Hepatocyte (in vitro differentiated cells): Measurements from ENCODE around the gene G6PC1. TPM values are rescaled to one million over a fixed set of nuclear protein-coding genes. Genes with fewer than 3 reads are reported as not detected.
A peak's percentile ranks its signal among the peaks of the same experiment; 100 is the strongest.
"Not testable (repeated sequence)": the region's sequence is repeated elsewhere in the genome, so short reads cannot be mapped to it uniquely, and the experiment has no call there.

ENCODE experiments used
- DNase-seq: peaks from one replicate; pipeline ENCODE4 v3.0.0-alpha.2; 2016; ENCODE audit warnings: low spot score
- H2AFZ ChIP-seq: fragments of 200-600 bp; sonication (generic); 2 replicates; pipeline ENCODE4 v1.6.0; 2016; ENCODE audit warnings: antibody characterized with exemption, mild to moderate bottlenecking
- H3K27ac ChIP-seq: fragments of 200-600 bp; sonication (generic); 2 replicates; pipeline ENCODE4 v1.5.1; 2016; ENCODE audit warnings: mild to moderate bottlenecking
- H3K27me3 ChIP-seq: fragments of 200-600 bp; sonication (generic); 2 replicates; pipeline ENCODE4 v1.6.1; 2016
- H3K36me3 ChIP-seq: fragments of 200-600 bp; sonication (generic); replicated peaks from 2 replicates; pipeline ENCODE4 v1.5.1; 2016; ENCODE audit warnings: low read depth; ENCODE audit not compliant: insufficient read depth
- H3K4me1 ChIP-seq: fragments of 200-600 bp; sonication (generic); 2 replicates; pipeline ENCODE4 v1.5.1; 2016; ENCODE audit warnings: mild to moderate bottlenecking, moderate library complexity; ENCODE audit not compliant: insufficient read depth
- H3K4me2 ChIP-seq: fragments of 200-600 bp; sonication (generic); 2 replicates; pipeline ENCODE4 v1.6.0; 2016
- H3K4me3 ChIP-seq: fragments of 200-600 bp; sonication (generic); 2 replicates; pipeline ENCODE4 v1.5.1; 2016; ENCODE audit warnings: mild to moderate bottlenecking
- H3K79me2 ChIP-seq: fragments of 200-600 bp; sonication (generic); 2 replicates; pipeline ENCODE4 v1.6.0; 2017; ENCODE audit warnings: mild to moderate bottlenecking
- H3K9me2 ChIP-seq: fragments of 200-600 bp; sonication (generic); replicated peaks from 2 replicates; pipeline ENCODE4 v1.6.0; 2017; ENCODE audit warnings: mild to moderate bottlenecking; ENCODE audit not compliant: insufficient read depth
- H3K9me3 ChIP-seq: fragments of 200-600 bp; sonication (generic); 2 replicates; pipeline ENCODE4 v1.5.1; 2016; ENCODE audit warnings: low read depth, mild to moderate bottlenecking
- H4K20me1 ChIP-seq: fragments of 200-600 bp; sonication (generic); 2 replicates; pipeline ENCODE4 v1.6.0; 2016; ENCODE audit warnings: mild to moderate bottlenecking; ENCODE audit not compliant: insufficient read depth, poor library complexity, severe bottlenecking
- CTCF ChIP-seq: fragments of 200-600 bp; sonication (generic); IDR thresholded peaks from 2 replicates; pipeline ENCODE4 v1.5.1; 2016; ENCODE audit warnings: antibody characterized with exemption, mild to moderate bottlenecking; ENCODE audit not compliant: poor library complexity
- EZH2 ChIP-seq: fragments of 200-600 bp; sonication (generic); IDR thresholded peaks from 2 replicates; pipeline ENCODE4 v1.6.1; 2016; ENCODE audit warnings: antibody characterized with exemption, mild to moderate bottlenecking, borderline replicate concordance
- EZH2phosphoT487 ChIP-seq: fragments of 200-600 bp; sonication (generic); IDR thresholded peaks from one replicate; pipeline ENCODE4 v1.6.1; 2018; ENCODE audit warnings: antibody characterized with exemption, mild to moderate bottlenecking, low read depth, moderate library complexity; ENCODE audit not compliant: unreplicated experiment, severe bottlenecking
- WGBS: methylation state at CpG from one replicate; pipeline ENCODE4 v1.1.6; 2016; ENCODE audit warnings: low lambda C conversion rate; ENCODE audit errors: missing lambda C conversion rate; 5-methylcytosine and 5-hydroxymethylcytosine counted together
- polyA plus RNA-seq: library from polyadenylated mRNA; unstranded; fragments of >200 nt; fragmentation: Nextera tagmentation; extraction: Ambion mirVana; gene quantifications from 2 replicates; pipeline ENCODE4 v1.2.1, GENCODE V29; 2016
- total RNA-seq: library from RNA; depleted of rRNA; stranded (reverse); fragments of >200 nt; gene quantifications from 2 replicates; pipeline ENCODE4 v1.2.3, GENCODE V29; 2014

Gene G6PC1
- total and polyA plus RNA-seq, 2 experiments from 2014 or later, result 18.2 to 24.2 TPM

- Histone ChIP-seq H3K27ac (no peak overlapping the region), H3K4me1 (no peaks in the 10 kb centered on the region), H3K36me3 (no peaks in the 10 kb centered on the region), H2AFZ (no peak overlapping the region), H3K27me3 (no peaks in the 10 kb centered on the region), H3K4me3 (no peak overlapping the region), H3K9me2 (no peaks in the 10 kb centered on the region), H3K9me3 (no peaks in the 10 kb centered on the region), H3K4me2 (no peak overlapping the region), H3K79me2 (no peaks in the 10 kb centered on the region), H4K20me1 (no peaks in the 10 kb centered on the region)
- TF ChIP-seq EZH2 (no peak), EZH2phosphoT487 (no peak), CTCF (no peak)
- no peak for DNase-seq
- 89% methylated on average over 6 of the region's 6 CpGs for WGBS
Observed at GRCh38 chr17:42873315-42873714, 27.3 kb upstream of the G6PC1 start.

- H3K27me3 ChIP-seq, H3K79me2 ChIP-seq, H3K9me3 ChIP-seq, H3K36me3 ChIP-seq, H3K4me1 ChIP-seq, H2AFZ ChIP-seq, H4K20me1 ChIP-seq, DNase-seq, H3K4me3 ChIP-seq, H3K27ac ChIP-seq, H3K4me2 ChIP-seq, H3K9me2 ChIP-seq: not testable (repeated sequence)
- WGBS, result 89% methylated on average over 6 of the region's 12 CpGs
Observed at GRCh38 chr17:42873932-42874695, 26.5 kb upstream of the G6PC1 start.

- Histone ChIP-seq H3K27me3 (peaks cover 9% of the 10 kb centered on the region), H3K27ac (no peak overlapping the region), H2AFZ (no peak overlapping the region), H3K4me3 (no peak overlapping the region), H3K36me3 (no peaks in the 10 kb centered on the region), H3K4me2 (no peak overlapping the region), H3K9me2 (no peaks in the 10 kb centered on the region), H4K20me1 (no peaks in the 10 kb centered on the region), H3K79me2 (no peaks in the 10 kb centered on the region), H3K4me1 (no peaks in the 10 kb centered on the region), H3K9me3 (no peaks in the 10 kb centered on the region)
- no peak for DNase-seq
- no peak for TF ChIP-seq EZH2phosphoT487
- no peak for TF ChIP-seq EZH2
- TF ChIP-seq CTCF, result no peak
- WGBS, result 90% methylated on average over 10 of the region's 10 CpGs
Observed at GRCh38 chr17:42877037-42877436, 23.6 kb upstream of the G6PC1 start.

GRCh38 chr17:42878123-42878880 lies 22.3 kb upstream of the G6PC1 start:
- no peaks in the 10 kb centered on the region for H3K79me2 ChIP-seq
- no peaks in the 10 kb centered on the region for H3K36me3 ChIP-seq
- peaks cover 9% of the 10 kb centered on the region for H3K27me3 ChIP-seq
- H3K9me2 ChIP-seq, result no peaks in the 10 kb centered on the region
- no peak overlapping the region for H3K4me2 ChIP-seq
- WGBS, result 25% methylated on average over 13 of the region's 13 CpGs
- no peak overlapping the region for H3K27ac ChIP-seq
- no peaks in the 10 kb centered on the region for H3K4me1 ChIP-seq
- DNase-seq, result peak; percentile 61
- no peak for TF ChIP-seq EZH2phosphoT487
- no peak for TF ChIP-seq EZH2
- no peak for TF ChIP-seq CTCF
- H3K9me3 ChIP-seq, result no peaks in the 10 kb centered on the region
- H3K4me3 ChIP-seq, result no peak overlapping the region
- H4K20me1 ChIP-seq, result no peaks in the 10 kb centered on the region
- H2AFZ ChIP-seq, result no peak overlapping the region
